Keratinocyte (primary cell): ENCODE results near the gene ALDH3A2.

ENCODE experiments used
- CTCF ChIP-seq, 3 experiments: IDR thresholded peaks in 1 of 3; conservative IDR thresholded peaks in 1 of 3; optimal IDR thresholded peaks in 1 of 3; 2 replicates in 2 of 3; 3 replicates in 1 of 3; pipeline versions ENCODE3 to v1.5.1; 2011; ENCODE audit warnings: low read length in 3 of 3, mild to moderate bottlenecking in 3 of 3, moderate library complexity in 2 of 3, control low read depth in 1 of 3, inconsistent platforms in 1 of 3; ENCODE audit not compliant: insufficient read depth in 2 of 3; ENCODE audit errors: extremely low read depth in 1 of 3
- EZH2 ChIP-seq: IDR thresholded peaks from one replicate; pipeline ENCODE4 v1.6.1; 2012; ENCODE audit warnings: inconsistent platforms, mild to moderate bottlenecking, low read length, moderate library complexity

GRCh38 chr17:19718613-19719354 lies 70.2 kb downstream of the ALDH3A2 start:
- TF ChIP-seq CTCF (optimal IDR thresholded peaks at IDR 0.05 in 1 of 3, IDR thresholded peaks at IDR 0.05 in 1 of 3, conservative IDR thresholded peaks at IDR 0.05 in 1 of 3; ENCODE audit: extremely low read depth in 1 of 3, insufficient read depth in 2 of 3, low read length in 3 of 3) (peak; percentile 66 to 81 (median 80)), EZH2 (no peak)
